Tibial nerve (tissue), 4 donors: Measurements from ENCODE around the gene TSPO. TPM values are rescaled to one million over a fixed set of nuclear protein-coding genes. Genes with fewer than 3 reads are reported as not detected.

Experiments used
- DNase-seq, 2 donors: peaks; one replicate each; pipeline ENCODE4 v3.0.0-alpha.2; 2019; ENCODE audit warnings: low spot score in 2 of 2
- H3K27ac ChIP-seq, 4 donors: fragments of 200-600 bp; sonication (generic) in 3 of 4; one replicate each; pipeline ENCODE4 v1.5.1; 2017 to 2019; ENCODE audit warnings: mild to moderate bottlenecking in 1 of 4
- H3K27me3 ChIP-seq, 2 donors: fragments of 200-600 bp; sonication (generic) in 1 of 2; one replicate each; pipeline versions ENCODE4 v1.5.1 to v1.6.0; 2017 to 2019
- H3K36me3 ChIP-seq, 3 donors: fragments of 200-600 bp; sonication (generic); one replicate each; pipeline ENCODE4 v1.5.1; 2018 to 2019
- H3K4me1 ChIP-seq, 4 donors: fragments of 200-600 bp; sonication (generic) in 3 of 4; one replicate each; pipeline ENCODE4 v1.5.1; 2017 to 2019
- H3K4me3 ChIP-seq, 4 donors: fragments of 200-600 bp; sonication (generic) in 3 of 4; one replicate each; pipeline ENCODE4 v1.5.1; 2017 to 2019; ENCODE audit warnings: mild to moderate bottlenecking in 1 of 4, moderate library complexity in 1 of 4
- H3K9me3 ChIP-seq, 4 donors: fragments of 200-600 bp; sonication (generic) in 3 of 4; one replicate each; pipeline ENCODE4 v1.5.1; 2017 to 2019
- CTCF ChIP-seq, 5 experiments: fragments of 200-600 bp in 3 of 5; fragments of 450-650 bp in 2 of 5; sonication (generic) in 3 of 5; IDR thresholded peaks; one replicate each; pipeline ENCODE4 v1.5.1; 2016 to 2019; ENCODE audit warnings: antibody characterized with exemption in 5 of 5, mild to moderate bottlenecking in 3 of 5, moderate library complexity in 2 of 5
- EP300 ChIP-seq, 2 donors: sonication (generic); formaldehyde crosslinking; IDR thresholded peaks; one replicate each; pipeline ENCODE4 v1.6.1; 2017; ENCODE audit warnings: antibody characterized with exemption in 2 of 2, mild to moderate bottlenecking in 1 of 2
- POLR2A ChIP-seq, 2 donors: fragments of 450-650 bp; IDR thresholded peaks; one replicate each; pipeline ENCODE4 v1.6.1; 2017; ENCODE audit warnings: antibody characterized with exemption in 2 of 2, mild to moderate bottlenecking in 2 of 2, moderate library complexity in 2 of 2
- WGBS, 2 donors: methylation state at CpG; one replicate each; pipeline ENCODE4 v1.1.5; 2018; 5-methylcytosine and 5-hydroxymethylcytosine counted together
- total RNA-seq, 4 donors: library from RNA; depleted of rRNA; stranded (reverse); fragments of >200 nt; gene quantifications; one replicate each; pipeline ENCODE4 v1.1.0, GENCODE V29; 2016

TSPO gene
- total RNA-seq, 4 donors from 2014 or later: 399 to 538 (median 485) TPM

- WGBS, 2 donors: 42 to 46% methylated on average over 22 of the region's 23 CpGs
- Histone ChIP-seq H3K27me3 (no peaks in the 10 kb centered on the region), H3K4me3 (no peak overlapping the region), H3K36me3 (peaks cover 0 to 30% (median 0%) of the 10 kb centered on the region in 3 donors), H3K4me1 (no peaks in the 10 kb centered on the region), H3K27ac (no peak overlapping the region), H3K9me3 (no peaks in the 10 kb centered on the region)
- no peak for TF ChIP-seq CTCF (IDR thresholded peaks at IDR 0.05)
- TF ChIP-seq EP300 (IDR thresholded peaks at IDR 0.05): no peak
- TF ChIP-seq POLR2A (IDR thresholded peaks at IDR 0.05): no peak
- no peak for DNase-seq
Measured at GRCh38 chr22:43206509-43207161, 55.3 kb downstream of the TSPO start.

GRCh38 chr22:43207386-43207785, 56.0 kb downstream of the TSPO start:
- Histone ChIP-seq H3K9me3 (no peaks in the 10 kb centered on the region), H3K4me3 (no peak overlapping the region), H3K4me1 (no peaks in the 10 kb centered on the region), H3K27ac (no peak overlapping the region), H3K36me3 (peaks cover 0 to 26% (median 0%) of the 10 kb centered on the region in 3 donors), H3K27me3 (no peaks in the 10 kb centered on the region)
- WGBS, 2 donors: 82 to 87% methylated on average over 13 of the region's 13 CpGs
- TF ChIP-seq CTCF (IDR thresholded peaks at IDR 0.05): no peak
- no peak for DNase-seq

- Histone ChIP-seq H3K27ac (no peak overlapping the region), H3K4me1 (peaks cover 0 to 2% (median under 1%) of the 10 kb centered on the region in 4 donors), H3K9me3 (no peaks in the 10 kb centered on the region), H3K36me3 (peaks cover 0 to 26% (median 0%) of the 10 kb centered on the region in 3 donors), H3K27me3 (no peaks in the 10 kb centered on the region), H3K4me3 (no peak overlapping the region)
- WGBS, 2 donors: 81 to 88% methylated on average over 15 to 25 of the region's 26 CpGs
- TF ChIP-seq CTCF (IDR thresholded peaks at IDR 0.05) (no peak), EP300 (IDR thresholded peaks at IDR 0.05) (no peak), POLR2A (IDR thresholded peaks at IDR 0.05) (no peak)
- DNase-seq: no peak
Measured at GRCh38 chr22:43207849-43208702, 56.7 kb downstream of the TSPO start.

GRCh38 chr22:43208703-43209522, 57.6 kb downstream of the TSPO start:
- no peak for DNase-seq
- H3K4me3 ChIP-seq: no peak overlapping the region
- no peaks in the 10 kb centered on the region for H3K9me3 ChIP-seq
- WGBS, 2 donors: 88 to 90% methylated on average over 22 to 24 of the region's 26 CpGs
- TF ChIP-seq CTCF (IDR thresholded peaks at IDR 0.05) (no peak), EP300 (IDR thresholded peaks at IDR 0.05) (no peak)
- peaks cover 0 to 10% (median 3%) of the 10 kb centered on the region in 4 donors for H3K4me1 ChIP-seq
- no peaks in the 10 kb centered on the region for H3K27me3 ChIP-seq
- H3K36me3 ChIP-seq: peaks cover 0 to 18% (median 0%) of the 10 kb centered on the region in 3 donors
- no peak overlapping the region for H3K27ac ChIP-seq
